GM10847 (cell line): ENCODE data around the gene NMT1.

ENCODE experiments used
- POLR2A ChIP-seq: IDR thresholded peaks from 2 replicates; pipeline ENCODE4 v1.6.1; 2011; ENCODE audit not compliant: insufficient read length; ENCODE audit errors: extremely low read depth

Gene NMT1

DNA sequence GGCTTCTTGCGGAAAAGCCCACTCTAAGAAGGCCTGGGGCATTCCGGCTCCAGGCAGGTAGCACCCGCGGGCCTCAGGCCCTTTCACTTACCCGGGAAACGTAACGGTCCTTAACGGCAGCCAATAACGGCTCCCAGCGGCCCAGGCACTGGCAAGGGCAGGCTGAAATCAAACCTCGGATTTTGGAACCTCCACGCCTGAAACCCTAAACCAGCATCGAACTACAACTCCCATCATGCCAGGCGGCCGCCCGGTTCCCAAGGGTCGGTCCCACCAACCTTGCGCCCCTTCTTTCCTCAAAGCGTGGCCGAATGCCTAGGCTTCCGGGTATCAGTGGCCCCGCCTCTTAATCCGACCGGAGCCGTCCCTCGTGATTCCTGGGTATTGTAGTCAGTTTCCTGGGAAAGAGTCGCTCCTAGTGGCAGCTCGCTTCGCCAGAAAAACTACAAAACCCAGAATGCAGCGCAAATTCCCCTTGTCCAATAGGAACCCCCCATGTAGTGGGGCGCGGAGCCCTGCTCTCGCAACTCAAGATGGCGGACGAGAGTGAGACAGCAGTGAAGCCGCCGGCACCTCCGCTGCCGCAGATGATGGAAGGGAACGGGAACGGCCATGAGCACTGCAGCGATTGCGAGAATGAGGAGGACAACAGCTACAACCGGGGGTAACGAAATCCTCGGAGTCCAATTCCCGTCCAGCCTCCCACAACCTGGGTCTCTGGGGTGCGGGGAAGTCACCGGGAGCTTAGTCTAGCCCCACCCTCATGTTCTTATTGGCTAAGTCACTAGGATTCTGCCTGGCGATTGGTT is at the start of gene NMT1:
Gene NMT1 (plus strand): TSS at position 521 of the 809 bp plus-strand sequence. CDS start 13 bp downstream, at position 534.
- peak; percentile 75 for TF ChIP-seq POLR2A

DNA sequence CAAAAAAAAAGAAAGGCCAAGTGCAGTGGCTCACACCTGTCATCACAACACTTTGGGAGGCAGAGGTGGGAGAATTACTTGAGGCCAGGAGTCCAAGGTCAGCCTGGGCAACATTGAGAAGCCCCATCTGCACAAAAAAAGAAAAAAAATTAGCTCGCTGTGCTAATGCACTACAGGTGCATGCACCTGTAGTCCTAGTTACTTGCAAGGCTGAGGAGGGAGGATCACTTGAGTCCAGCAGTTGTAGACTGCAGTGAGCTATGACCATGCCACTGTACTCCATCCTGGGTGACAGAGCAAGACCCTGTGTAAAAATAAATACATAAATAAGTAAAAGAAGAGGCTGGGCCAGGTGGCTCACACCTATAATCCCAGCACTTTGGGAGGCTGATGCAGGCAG is 49.4 kb upstream of the NMT1 start:
- TF ChIP-seq POLR2A, result no peak

DNA sequence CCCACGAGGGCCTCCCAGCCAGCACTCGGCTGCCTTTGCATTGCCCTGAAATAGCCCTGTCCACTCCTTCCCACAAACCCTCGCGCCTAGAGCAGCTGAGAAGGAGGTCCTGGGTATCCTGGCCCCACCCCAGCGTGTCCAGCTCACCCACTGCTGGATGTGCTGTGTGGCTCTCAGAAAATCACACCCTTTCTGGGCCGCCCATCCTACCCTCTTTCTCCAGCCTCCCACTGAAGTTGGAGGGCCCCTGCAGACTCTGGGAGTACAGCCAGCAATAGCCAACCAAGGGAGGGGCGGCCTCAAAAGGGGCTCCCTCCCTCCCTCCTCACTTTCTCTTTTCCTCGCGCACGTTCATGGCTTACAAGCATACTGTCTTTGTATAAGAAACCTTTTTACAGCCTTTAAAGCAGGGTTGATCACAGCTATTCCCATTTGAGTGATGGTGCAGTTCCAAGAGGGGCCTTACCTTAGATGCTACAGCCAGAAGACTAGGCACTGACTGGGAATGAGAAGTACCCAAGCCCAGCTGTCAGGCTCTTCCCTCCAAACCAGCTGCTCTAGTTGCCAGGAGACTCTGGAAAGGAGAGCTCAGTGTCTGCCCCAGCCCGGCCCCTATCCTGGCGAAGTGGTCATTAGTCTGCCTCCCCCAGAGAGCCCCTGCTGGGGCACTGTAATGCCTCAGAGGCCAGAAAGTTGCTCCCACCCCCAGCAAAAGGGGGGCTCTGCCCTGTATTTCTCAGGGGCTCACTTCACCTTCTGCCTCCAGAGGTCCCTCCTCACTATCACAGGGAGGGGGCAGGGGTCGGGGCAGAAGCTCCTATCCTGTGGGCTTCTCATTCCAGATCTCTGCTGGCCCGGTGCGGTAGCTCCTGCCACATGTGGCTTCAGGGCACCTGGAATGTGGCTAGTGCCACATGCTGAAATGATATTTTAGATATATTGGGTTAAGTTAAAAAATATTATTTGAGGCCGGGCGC is 47.8 kb upstream of the NMT1 start:
- no peak for TF ChIP-seq POLR2A

DNA sequence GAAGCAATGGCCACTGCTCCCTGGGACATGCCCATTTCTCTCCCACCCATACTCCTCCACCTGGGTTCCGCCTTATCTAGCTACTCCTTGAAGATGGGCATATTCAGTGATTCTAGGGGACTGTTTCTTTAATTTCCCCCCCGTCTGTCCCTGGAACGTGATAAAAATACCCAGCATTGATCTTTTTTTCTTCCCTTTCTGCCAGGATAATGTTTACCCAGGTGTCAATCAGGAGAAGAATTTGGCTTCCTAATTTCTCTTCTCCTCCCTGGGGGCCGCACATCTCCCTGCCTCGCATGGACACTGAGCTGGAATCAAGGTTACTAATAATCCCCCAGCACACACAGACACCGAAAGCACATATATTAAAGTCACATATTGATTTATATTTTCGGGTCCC is 44.9 kb upstream of the NMT1 start:
- TF ChIP-seq POLR2A, result no peak

DNA sequence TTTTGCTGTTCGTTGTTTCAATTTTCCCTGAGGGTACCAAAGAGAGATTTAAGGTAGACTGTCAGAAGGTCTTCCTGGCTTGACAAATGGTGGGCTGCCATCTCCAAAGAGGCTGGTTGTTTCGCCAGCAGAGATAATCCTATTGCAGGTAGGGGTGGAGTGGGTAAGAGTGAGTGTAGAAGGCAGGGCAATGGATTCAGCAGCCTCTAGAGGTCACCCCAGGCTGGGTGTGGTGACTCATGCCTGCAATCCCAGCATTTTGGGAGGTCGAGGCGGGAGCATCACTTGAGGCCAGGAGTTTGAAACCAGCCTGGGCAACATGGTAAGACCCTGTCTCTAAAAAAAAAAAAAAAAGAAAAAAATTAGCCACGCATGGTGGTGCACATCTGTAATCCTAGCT is 44.3 kb upstream of the NMT1 start:
- TF ChIP-seq POLR2A, result no peak

DNA sequence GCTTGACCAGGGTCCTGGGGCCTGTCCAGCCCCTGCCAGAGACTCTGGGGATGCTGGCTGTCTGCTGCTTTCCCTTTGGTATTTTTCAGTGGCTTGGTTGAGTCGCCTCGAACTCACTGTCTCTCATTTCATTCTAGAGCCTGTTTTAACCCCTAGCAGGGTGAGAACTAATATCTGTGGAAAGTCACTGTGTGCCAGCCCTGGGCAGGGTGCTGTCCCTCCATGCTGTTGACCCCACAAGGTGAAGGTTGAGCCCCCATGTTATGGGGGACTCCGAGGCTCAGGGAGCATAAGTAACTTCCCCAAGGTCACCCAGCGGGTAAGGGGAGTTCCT is 42.6 kb upstream of the NMT1 start:
- TF ChIP-seq POLR2A, result no peak

DNA sequence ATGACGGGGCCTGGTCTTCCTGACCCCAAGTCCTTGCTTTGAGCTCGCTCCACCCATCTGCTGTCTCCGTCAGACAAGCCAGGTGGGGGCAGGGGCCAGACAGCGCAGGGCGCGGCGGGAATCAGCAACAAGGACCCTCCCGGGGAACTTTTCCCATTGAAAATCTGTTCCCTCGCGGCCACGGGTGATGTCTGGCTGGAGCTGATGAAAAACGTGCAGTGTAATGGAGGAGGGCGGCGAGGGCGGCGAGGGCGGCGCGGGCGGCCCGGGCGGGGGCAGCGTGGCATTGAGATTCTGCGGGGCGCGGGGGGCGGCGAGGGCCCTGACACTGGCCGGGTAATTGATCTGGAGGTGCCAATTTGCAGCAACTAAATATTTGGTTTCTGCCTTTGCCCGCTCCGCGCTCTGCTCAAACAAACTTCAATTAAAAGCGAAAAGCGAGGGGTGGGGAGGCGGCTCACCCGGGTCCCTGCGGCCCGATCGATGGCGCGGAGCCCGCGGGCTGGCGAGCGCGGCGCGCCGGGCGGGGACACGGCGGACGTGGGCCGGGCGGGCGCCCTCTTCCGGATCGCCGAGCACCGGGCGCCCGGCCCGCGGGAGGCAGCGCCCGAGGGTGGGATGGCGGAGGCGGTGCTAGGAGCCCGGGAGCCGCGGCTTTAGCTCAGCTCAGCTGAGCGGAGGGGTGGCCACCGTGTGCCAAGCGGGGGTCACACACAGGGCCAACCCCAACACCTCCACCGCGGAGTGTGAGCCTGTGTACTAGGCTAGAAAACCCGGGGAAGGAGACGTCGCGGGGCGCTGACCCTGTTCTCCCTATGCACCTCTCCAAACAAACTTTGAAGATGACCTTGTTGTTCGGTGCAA is 42.0 kb upstream of the NMT1 start:
- TF ChIP-seq POLR2A, result no peak

DNA sequence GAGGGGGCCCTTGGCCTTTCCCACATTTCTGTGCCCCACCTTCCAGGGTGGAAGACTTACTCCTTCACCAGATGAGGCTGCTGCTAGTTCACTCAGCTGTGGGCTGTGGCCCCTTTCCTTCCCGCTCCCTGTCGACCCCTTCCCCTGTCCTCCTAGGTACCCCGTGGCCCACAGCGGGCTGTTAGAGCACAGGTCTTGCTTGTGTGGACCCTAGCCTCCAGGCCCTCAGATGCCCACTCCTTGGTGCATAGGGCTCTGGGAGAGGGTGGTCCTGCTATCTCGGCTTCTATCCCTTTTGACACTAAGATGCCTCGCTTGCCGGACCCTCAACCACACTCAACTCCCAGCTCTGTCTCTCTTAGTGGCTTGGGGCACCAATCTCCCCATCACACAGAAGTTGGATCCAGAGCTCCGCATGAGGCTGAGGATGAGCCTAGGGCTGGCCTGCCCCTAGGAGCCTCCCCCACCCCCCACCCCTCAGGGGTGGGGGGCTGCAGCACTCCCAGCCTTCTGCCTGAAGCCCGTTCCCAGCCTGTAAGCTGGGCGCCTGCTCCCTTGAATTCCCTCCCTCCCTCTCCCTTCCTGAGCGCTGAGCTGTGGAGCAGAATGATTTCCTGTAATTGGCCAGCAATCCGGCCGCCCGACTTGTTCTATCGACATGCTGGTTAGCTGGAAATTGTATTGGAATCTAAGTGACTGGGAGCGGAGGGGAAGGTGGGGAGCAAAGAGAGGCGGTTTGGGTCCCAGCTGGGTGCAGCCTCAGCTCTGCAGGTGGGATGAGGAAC is 40.6 kb upstream of the NMT1 start:
- TF ChIP-seq POLR2A, result no peak

DNA sequence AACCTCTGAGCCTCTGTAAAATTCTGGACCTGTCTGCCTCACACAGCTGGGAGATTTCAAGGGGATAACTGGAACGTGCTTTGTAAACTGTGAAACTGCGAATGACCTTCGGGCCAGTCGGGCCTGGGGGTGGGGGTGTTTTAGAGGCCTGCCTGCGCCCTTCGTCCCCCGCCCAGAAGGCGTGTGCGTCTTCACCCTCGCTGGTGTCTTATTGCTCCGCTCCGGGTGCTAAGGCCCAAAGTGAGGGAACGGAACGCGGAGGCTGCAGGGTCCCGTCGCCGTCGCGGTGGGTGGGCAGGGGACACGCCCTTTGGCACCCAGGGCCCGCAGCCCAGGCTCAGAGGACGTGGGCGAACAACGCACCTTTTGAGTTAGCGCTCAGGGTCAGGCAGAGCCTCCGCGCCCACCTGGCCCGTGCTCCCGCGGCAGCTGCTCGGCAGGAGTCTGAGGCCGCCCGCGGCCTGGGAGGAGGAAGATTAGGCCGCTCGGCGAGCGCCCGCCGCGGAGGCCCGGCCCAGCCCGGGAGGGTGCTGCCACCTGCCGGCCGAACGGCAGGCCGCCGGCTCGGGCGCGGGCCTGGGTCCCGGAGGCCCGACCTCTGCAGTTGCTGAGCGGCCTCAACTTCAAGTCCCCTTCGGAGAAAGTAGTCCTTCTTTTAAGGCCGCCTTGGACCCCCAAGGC is 39.4 kb upstream of the NMT1 start:
- no peak for TF ChIP-seq POLR2A

DNA sequence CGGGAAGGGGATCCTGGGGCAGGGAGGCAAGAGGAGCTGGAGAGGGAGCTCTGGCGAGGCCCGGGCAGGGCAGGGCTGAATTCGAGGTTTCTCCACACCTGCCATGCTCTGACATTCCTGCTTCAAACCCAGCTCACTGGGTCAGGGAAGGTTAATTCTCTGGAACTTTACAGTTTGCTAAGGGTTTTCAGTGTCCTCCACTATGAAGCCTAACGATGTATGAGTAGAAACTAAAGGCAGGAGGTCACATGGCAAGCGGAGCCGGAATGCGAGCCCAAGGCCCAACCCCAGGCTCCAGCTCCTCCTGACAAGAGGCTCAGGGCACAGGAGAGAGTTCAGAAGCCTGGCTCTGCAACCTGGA is 38.8 kb upstream of the NMT1 start:
- TF ChIP-seq POLR2A, result no peak

DNA sequence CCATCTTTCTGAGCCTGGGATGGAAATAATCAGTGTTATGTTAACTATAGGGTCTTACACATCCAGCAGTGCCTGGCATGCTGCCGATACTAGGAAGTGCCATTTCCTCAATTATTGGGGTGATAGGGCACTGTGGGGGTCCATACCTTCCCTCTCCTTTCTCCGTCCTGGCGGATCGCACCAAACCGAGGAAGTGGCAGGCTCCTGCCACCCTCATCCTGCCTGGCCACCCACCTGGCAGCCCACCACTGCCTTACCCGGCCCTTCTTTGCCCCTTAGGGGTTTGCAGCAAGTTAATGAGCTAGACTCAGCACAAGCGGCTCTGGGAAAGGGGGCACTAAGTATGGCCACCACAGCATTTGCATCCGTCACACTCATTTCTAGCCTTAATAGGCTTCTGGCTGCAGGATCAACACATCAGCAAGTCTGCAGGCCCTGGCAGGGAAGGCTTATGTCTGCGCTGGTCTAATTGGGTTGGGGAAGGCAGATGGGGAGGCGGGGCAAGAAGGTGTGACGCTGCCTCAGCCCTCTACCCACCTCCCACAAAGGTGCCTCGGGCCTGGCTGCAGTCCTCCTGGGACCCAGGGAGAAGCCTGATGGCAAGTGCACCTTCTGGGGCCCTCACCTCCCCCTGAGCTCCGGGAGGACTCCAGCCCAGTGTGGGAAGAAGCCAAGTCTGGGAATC is 38.3 kb upstream of the NMT1 start:
- TF ChIP-seq POLR2A, result no peak

DNA sequence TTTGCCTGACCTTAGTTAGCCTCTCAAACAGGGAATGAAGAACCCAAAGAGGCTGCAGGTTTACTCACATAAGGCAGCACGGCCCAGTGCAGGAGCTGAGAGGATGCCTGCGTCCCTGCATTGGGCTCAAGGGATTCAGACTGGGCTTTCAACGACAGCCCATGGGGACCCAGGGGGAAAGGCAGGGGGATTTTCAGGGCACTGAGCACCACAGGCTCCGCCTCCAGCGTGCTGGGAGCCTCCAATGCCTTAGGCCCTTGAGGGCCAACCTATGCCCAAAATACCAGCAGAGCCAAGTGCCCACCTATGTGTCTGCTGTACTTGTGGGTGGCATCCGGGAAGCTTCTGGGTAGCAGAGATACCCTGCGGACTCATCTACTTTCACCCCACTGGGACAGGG is 32.0 kb upstream of the NMT1 start:
- TF ChIP-seq POLR2A, result no peak

DNA sequence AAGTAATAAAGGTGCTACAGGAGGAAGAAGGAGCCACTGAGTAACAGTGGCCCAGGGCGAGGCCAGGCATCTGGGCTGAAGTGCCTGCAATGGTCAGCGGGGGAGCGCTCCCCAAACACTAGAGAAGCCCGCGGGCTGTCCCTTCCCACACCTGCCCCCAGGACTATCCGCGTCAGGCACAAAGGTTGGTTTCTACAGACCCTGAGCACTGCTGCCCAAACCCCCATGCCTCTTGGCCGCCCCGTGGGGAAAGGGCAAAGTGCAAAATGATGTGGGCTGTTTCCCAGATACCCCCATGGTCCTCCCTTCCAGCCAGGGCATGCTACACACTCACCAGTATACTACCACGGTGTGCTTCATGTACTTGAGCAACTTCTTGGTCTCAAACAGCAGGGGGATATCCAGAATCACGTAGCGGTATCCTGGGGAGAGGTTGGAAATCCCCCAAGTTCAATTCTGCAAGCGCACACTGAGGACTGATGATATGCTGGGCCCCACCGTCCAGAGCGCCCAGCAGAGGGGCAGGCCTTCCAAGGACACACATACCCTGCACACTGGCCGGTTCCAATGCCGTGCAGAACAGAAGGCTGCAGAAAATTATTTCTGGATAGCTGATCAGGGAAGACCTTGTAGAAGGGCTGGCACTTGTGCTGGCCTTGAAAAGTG is 31.2 kb upstream of the NMT1 start:
- no peak for TF ChIP-seq POLR2A

DNA sequence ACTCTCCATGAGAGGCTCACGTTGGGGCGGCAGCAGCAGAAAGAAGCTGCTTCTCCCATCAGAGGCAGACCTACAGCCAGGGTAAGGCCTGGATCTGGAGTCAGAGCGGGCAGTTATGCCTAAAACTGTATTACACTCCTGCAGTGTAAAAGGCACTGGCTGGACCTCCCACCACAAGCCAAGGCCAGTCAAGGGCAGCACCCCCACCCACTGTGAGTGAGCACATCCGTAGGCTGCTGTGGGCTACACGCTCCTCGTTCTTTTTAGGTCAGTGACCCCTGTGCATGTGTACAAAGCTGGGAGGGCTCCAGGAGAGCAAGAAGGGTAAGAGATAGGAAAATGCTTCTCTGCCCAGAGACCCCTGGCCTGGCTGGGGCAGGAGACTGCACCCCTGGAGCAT is 30.4 kb upstream of the NMT1 start:
- TF ChIP-seq POLR2A, result no peak
